SKM-1 (cell line): ENCODE data around the gene POLD2.
"Not testable (repeated sequence)": the region's sequence is repeated elsewhere in the genome, so short reads cannot be mapped to it uniquely, and the experiment has no call there.

ENCODE experiments used
- DNase-seq: peaks from one replicate; lab custom pipeline; 2025; ENCODE audit not compliant: unreplicated experiment; lab: John Stamatoyannopoulos, UW

Gene POLD2

DNA sequence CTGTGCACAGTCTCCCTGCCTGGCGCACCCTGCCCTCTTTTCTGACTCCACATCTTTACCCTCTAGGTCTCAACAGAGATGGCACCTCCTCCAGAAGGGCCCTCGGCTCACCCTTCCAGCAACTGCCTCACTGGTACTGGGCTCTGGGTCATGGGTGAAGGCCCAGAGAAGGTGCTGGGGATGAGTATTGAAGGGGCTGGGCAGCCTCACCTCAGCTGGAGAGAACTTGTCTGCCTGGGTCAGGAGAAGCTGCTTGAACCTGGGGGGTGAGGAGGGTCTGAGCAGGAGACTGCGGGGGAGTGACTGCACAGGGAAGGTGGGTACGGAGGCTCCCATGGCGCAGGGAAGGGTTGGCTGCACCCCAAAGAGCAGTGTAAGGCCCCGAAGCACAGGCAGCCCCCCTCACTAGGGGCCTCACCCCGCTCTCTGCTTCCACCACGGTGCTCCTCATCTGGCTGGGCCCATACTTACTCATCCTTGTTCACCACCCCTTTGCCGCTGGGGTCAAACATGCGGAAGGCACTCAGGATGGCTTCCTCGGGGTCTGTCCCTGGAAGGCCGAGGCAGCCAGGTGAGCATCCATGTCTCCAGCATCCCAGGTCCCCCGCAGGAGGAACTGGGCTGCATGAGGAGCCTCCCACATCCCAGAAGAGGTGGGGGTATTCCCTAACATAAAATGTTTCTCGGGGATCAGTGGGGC lies 16.1 kb upstream of the POLD2 start:
- DNase-seq: no peak

DNA sequence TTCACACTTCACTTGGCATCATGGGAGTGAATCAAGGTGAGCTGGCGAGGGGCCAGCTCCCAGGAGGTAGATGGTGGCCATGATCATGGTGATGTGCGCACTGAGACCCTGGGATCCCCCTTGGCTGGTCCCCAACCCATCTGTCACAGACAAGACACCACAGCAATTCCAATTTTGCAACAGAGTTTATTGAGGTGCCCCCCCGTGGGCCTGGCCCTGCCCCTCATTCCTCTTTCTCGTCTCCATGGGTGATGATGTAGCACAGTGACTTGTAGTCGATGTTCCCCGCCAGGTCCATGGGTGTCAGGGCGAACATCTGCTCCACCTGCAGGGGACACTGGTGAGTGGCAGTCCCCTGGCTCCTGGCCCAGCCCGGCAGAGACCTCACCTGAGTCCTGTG lies 15.3 kb upstream of the POLD2 start:
- DNase-seq: no peak

DNA sequence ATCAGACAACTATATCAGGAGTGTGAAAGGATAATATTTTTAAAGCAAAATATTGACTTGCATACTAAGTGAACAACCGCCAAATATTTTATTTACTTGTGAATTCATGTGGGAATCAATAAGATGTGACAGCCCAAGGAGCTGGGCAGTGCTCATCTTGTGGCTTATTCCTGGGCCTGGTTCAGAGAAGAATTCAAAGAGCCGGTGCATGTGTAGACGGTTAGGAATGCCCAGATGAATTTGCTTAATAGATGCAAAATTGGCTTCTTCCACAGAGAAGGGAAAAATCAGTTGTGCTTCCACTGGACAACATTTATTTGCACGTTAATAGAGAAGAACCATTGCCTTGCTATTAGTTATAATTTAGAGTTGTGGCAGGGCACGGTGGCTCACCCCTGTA lies 13.4 kb upstream of the POLD2 start:
- DNase-seq: no peak

DNA sequence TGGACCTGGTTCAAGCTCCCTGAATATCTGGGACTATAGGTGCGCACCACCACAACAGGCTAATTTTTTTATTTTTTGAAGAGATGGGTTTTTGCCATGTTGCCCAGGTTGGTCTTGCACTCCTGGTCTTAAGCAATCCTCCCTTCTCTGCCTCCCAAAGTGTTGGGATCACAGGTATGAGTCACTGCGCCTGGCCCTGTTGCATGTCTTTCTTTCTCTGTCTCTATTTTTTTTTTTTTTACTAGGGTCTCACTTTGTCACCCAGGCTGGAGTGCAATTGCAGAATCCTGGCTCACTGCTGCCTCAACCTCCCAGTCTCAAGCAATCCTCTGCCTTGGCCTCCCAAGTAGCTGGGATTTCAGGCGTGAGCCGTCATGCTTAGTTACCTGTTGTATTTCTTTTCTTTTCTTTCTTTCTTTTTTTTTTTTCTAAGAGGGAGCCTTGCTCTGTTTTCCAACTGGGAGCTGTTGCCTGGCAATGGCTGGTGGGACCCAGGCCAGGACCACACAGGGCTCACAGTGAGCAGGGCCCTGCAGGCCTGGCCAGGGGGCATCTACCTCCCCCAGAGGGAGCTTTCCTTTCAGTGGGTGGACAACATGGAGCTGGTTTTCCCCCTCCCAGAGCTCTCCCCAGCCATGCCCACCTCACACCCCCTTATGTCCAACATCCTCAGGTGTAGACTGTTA lies 11.7 kb upstream of the POLD2 start:
- DNase-seq: no peak

DNA sequence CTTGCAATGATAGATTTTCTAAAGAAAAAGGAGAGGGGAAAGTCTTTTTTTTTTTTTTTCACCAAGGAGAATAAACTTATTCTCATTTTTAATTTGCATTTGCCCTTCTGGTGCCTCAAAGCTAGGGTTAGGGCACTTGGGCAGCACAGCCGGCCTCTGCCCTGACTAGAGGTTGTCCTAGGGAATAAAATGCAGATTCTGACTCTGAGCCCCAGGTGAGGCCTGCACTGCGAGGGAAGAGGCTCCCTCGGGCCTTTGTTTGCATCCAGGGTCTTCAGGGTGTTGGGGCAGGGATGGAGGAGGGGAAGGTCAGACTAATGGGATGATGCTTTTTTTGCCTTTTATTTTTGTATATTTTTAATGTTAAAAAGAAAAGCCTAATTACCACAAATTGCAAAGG lies 9.9 kb upstream of the POLD2 start:
- no peak for DNase-seq

DNA sequence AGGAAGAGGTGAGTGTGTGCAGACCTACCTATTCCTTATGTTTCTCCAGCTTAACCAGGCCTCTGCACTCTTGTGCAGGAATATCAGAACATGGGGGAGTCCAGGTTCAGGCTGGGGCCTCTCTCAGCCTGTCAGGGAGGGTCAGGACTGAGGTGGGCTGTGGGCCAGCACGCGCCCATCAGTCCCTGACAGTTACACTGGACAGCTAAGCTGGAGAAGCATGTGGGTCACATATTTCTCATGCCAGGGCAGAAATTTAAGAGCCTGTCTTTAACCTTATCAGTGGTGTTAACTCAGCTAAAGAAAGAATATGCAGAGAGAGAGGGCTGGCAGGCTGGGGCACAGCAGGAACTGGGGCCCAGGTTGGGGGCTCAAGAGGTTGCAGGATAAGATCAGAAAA lies 8.7 kb upstream of the POLD2 start:
- no peak for DNase-seq

DNA sequence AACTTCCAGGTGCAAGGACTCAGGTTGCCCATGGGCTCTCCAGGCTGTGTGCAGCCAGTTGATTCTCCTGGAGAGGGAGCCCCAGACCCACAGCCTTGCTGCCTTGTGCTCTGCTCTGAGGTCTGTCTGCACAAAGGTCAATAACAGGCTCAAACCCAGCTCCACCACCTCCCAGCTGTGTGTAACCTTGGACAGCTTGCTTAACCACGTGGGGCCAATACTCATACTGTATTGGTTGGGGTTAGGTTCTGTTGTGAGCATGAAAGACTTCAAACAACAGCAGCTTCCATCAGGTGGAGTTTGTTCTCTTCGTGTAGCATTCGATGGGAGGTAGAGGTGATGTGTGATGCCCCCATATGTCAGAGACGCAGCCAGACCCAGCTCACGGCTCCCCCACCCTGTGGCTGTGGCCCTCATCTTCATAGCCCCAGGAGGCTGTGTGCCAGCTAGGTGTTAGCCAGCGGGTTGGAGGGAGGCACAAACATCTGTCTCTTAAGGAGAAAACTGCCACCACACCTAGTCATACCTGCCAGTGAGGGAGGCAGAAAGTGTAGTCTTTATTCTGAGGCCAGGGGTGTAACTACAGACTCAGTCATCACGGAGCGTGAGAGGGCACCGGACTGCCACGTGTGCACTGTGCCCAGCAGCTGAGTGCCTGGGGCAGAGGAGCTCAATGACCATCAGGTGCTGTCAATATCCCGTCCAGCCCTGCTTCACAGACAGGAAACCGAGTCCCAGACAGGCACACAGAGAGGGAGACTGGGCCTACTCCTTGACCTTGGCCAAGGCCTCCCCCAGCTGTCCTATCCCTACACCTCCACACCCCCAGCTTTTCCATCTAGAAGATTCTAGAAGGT lies 8.1 kb upstream of the POLD2 start:
- no peak for DNase-seq

DNA sequence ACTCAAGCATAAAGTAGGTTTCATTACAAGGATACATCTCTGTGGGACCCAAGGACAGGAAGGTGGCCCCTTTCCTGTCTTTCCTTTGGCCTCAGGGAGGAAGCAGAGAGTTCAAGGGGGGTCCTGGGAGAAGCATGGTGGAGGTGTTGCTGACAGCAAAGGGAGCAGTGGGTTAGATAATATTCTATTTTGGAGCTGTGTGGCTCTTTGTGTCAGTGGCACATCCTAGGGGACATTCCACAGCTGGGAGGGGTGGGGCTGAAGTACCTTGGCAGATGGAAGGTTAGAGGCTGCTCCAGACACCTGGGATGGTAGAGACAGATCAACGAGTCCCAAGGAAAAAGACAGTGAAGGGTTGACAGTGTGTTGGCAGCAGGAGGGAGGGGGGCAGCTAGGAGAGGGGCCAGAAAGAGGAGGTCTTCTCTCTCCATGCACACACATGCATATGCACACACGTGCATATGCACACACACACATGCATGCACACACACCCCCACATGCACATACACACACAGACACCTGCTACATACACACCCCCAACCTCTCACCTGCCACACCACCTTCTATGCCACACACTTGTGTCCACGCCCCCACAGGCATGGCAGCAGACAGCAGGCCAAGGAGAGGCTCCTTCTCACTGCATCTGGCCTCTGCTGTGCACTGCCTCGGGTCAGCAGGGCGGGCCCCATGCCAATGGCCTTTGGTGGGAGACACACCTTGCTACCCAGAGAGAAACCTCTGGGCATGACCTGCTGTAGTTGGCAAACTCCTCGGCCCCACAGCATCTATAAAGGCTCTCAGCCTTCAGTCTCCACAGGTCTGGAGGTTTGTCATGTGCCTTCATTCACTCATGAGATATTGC lies 5.6 kb upstream of the POLD2 start:
- DNase-seq: no peak

DNA sequence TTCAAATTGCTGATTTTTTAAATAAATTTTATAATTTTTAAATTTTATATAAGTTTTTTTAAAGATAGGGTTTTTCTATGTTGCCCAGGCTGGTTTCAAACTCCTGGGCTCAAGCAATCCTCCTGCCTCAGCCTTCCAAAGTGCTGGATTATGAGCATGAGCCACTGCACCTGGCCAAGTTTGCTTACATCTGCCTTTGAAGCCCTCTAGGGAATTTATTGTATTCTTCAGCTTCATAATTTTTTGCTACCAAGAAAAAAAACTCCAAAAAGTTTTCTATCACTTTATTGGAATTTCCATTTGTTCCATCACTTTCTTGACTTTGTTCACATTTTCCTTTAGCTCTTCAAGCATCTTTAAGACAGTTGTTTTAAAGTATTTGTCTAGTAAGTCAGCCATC lies 3.8 kb upstream of the POLD2 start:
- DNase-seq: no peak

DNA sequence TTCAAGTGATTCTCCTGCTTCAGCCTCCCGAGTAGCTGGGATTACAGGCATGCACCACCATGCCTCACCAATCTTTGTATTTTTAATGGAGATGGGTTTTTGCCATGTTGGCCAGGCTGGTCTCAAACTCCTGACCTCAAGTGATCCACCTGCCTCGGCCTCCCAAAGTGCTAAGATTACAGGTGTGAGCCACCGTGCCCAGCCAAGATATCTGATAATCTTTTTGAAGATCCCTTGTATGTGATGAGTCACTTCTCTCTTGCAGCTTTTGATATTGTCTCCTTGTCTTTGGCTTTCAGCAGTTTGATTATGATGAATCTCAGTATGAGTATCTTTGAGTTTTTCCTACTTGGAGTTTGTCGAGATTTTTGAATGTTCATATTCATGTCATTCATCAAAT lies 3.2 kb upstream of the POLD2 start:
- not testable (repeated sequence) for DNase-seq

DNA sequence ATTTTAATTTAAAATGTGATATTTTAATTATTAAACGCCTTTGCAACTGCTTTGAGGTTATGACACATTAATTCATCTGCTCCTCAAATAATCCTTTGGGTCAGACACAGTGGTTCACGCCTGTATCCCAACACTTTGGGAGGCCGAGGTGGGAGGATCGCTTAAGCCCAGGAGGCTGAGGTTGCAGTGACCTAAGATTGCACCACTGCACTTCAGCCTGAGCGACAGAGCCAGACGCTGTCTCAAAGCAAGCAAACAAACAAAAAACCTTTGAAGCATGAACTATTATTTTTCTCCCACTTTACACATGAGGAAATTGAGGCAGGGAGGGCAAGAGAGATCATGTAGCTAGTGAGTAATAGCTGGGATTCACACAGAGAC lies 1.5 kb upstream of the POLD2 start:
- no peak for DNase-seq

DNA sequence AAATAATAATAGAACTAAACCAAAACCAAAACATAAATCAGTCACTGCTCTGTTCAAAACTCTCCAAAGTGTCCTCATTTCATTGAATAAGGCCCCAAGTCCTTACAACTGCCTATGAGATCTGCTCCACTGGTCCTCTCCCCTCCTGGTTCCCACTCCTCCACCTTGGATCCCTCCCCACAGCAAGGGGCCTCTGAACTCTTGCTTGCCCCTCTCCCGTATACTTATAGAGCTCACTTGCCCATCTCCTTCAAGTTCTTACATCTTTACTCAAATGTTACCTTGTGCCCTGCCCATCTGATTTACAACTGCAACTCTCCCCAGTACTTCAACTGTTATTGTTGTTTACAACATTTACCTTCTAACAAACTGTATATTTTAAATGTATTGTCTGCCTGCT lies 819 bp downstream of the POLD2 start:
- DNase-seq: no peak

DNA sequence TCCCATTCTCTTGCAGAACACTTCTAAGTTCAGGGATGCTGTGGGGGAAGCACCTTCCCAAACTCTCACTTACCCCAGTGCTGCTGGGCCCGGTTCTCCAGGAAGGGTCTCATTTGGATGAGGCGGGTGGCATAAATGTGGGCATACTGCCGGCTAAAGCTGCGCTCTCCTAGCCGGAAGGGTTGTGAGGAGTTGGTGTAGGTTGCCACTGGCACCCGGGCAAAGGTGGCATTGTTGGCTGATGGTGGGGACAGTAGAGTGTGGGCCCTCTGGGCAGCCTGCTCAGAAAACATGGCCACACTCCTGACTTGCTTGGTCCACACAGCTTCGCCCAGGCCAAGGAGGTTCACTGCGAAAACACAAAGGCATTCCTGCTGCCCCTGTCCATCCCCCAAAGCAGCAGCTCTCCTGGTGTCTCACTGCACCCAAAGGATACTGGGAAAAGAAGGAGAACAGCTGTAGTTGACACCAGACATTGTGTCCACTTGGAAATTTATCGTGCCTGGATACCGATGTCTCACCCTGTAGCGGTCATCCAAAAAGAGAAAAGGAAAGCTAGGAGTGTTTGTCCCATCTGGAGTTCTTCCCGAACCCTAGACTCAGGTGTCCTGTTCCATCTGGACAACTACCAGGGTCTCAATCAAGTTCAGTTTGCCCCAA lies 1.5 kb downstream of the POLD2 start:
- no peak for DNase-seq

DNA sequence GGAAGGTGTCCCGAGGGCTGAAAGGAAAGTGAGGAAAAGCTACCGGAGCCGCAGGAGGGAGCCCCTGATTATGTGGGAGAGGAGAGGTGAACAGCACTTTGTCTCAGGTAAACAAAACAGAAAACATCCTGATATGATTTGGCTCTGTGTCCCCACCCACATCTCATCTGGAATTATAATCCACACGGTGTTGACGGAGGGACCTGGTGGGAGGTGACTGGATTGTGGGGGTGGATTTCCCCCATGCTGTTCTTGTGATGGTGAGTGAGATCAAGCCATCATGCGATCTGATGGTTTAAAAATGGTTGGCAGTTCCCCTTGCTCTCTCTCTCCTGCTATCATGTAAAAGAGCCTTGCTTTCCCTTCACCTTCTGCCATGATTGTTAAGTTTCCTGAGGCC lies 3.0 kb downstream of the POLD2 start:
- no peak for DNase-seq

DNA sequence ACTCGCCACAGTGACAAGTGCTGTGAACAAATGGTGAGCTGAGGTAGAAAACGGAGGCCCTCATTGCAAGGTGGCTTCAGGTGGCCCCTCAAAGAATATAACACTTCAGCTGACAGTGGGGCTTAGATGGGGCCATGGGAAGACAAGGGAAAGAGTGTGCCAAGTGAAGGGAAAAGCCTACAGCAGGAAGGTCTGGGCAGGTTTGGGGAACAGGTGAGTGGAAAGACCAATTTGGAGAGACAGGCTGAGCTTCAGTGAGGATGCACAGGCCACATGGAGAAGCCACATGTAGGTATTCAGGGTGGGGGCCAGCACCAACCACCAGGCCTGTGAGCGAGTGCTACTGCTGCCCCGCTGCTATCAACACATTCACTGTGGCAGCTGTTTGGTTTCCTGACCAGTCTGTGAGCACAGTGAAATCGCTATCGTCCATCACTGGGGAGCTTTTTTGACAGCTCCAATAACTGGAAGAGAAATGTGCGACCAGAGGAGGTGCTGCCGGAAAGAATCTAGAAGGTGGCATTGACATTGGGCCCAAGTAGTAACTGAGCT lies 3.4 kb downstream of the POLD2 start:
- no peak for DNase-seq

DNA sequence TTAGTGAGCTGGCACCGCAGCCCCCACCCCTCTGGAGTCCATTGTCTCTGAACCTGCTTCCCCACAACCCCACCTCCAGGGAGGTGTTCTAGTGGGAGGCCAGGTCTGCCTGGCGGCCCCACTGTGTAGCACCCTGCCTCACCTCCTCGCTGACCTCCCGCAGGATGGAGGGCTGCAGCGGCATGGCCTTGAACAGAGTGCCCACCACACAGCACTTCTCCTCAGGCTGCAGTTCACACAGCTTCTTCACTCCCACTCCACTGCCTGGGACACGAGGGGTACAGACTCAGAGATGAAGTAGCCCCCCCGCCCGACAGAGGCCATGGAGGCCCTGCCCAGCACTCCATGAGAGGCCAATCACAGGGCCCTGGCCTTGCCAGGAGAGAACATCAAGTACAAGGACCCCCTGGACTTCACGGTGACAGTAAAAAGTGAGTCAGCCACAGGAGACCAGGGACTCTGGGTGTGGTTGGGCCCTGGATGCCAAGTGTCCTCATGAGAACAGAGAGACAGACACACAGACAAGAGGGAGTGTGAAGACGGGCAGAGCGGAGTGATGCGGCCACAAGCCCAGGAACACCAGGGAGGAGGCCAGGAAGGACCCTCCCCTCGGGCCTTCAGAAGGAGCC lies 5.4 kb downstream of the POLD2 start:
- DNase-seq: no peak

DNA sequence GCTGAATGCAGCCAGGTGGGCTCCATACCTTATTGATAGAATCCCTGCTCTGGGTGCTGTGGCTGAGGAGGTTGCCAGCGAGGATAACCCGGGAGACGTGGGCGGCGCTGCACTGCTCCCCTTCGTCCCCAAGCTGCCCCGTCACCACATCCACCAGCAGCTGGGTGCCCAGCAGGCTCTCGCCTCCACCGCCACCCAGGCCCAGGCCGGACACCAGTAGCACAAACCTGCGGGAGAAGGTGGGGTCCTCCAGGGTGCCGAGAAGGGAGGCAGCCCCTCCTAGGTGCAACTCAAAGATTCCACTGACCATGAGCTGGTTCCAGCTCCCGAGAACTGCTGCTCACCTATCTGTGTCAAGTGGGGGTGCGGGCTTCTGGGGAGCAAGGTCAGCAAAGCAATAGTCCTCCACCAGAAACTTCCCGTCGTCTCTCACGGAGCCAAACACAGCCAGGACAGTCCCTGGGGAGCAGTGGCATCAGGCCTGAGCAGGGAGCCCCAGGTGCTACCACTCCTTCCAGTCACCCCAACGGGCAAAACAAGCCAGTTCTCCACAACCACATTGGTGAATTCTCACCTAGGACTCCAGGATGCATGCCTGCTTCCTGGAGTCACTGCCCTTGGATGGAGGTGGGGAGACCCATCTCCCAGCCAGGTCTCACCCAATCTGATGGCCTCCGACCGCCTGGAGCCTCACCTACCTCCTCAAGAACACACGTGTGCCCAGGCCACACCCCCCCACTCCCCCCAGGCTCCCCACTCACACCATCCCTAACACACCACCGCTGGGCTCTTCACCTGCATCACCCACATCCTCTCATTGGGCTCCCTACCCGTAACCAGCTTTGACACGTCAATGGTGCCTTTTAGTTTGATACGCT lies 6.3 kb downstream of the POLD2 start:
- DNase-seq: no peak

DNA sequence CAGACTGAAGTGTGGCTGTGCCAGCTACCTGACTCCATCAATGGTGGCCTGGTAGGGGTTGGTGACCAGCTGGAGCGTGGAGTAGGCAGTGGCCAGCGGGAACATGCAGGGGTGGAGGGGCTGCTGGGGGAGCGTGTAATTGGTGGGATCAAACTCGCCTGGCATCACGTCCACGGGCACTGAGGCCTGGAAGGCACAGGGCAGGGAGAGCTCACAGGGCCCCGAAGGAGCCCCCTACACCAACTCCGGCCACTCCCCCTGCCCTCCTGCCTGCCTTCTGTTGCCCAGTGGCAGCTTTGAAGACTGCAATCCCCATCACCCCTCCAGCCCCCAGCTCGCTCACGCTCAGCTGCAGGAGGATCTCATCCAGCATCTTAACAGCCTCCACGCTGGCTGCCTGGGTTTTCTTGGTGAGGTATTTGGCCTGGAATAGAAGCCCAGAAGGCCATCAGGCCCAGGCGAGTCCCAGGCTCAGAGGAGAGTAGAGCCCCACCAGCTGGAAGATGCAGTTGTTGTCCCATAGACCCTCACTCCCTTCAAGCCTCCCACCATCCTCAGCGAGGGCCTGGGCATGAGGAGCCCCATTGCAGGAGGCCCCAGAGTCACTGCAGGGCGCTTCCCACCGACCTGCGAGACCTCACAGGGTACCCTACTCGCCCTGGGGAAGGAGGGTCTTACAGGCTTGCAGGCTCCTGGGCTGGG lies 7.1 kb downstream of the POLD2 start:
- no peak for DNase-seq
